Effector memory CD4-positive, alpha-beta T cell (primary cell): Measurements from ENCODE around the gene MOG.

ENCODE experiments used
- DNase-seq, 3 donors: peaks; one replicate each; pipeline ENCODE4 v3.0.0-alpha.2; 2020
- H3K27ac ChIP-seq: 2 replicates; pipeline ENCODE4 v1.7.0; 2013; ENCODE audit warnings: mild to moderate bottlenecking, low read length, moderate library complexity; ENCODE audit not compliant: insufficient read depth, poor library complexity, severe bottlenecking
- H3K27me3 ChIP-seq: replicated peaks from 2 replicates; pipeline ENCODE4 v1.7.0; 2013; ENCODE audit warnings: mild to moderate bottlenecking, low read length; ENCODE audit not compliant: insufficient read depth, control insufficient read depth, poor library complexity, severe bottlenecking
- H3K36me3 ChIP-seq: 2 replicates; pipeline ENCODE4 v1.7.0; 2013; ENCODE audit warnings: mild to moderate bottlenecking, low read length, moderate library complexity; ENCODE audit not compliant: control insufficient read depth, insufficient read depth
- H3K4me1 ChIP-seq: 2 replicates; pipeline ENCODE4 v1.7.0; 2013; ENCODE audit warnings: low read length, mild to moderate bottlenecking; ENCODE audit not compliant: control insufficient read depth, insufficient read depth, poor library complexity, severe bottlenecking
- H3K4me3 ChIP-seq: 2 replicates; pipeline ENCODE4 v1.7.0; 2013; ENCODE audit warnings: low read length, low read depth, mild to moderate bottlenecking; ENCODE audit not compliant: insufficient read depth, poor library complexity, severe bottlenecking
- H3K9me3 ChIP-seq: 2 replicates; pipeline ENCODE4 v1.7.0; 2013; ENCODE audit warnings: mild to moderate bottlenecking, low read length, moderate library complexity; ENCODE audit not compliant: control insufficient read depth

The MOG gene

DNA sequence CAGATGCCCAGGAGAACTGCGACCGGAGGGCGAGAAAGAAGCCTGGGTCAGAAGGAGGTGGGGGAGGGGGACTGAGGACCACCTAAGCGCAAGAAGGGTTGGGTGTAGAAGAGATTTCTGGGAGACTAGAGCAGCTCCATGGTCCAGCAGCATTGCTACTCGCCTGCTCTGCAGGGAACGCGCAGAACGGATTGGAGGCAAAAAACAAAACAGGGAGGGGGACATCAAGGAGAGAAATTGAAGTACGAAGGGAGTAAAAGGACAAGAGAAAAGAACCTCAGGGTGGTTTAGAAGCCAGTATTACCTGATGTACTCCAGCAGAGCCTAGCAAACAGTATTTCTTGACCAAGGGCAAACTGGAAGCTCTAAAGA lies 23.4 kb upstream of the MOG start:
- peaks cover 28% of the 10 kb centered on the region for H3K4me1 ChIP-seq
- H3K4me3 ChIP-seq, result peak overlapping the region; percentile 91
- H3K9me3 ChIP-seq, result no peaks in the 10 kb centered on the region
- H3K36me3 ChIP-seq, result no peaks in the 10 kb centered on the region
- no peak for DNase-seq
- no peaks in the 10 kb centered on the region for H3K27me3 ChIP-seq
- peak overlapping the region; percentile 75 for H3K27ac ChIP-seq

- Histone ChIP-seq H3K36me3 (no peaks in the 10 kb centered on the region), H3K27me3 (no peaks in the 10 kb centered on the region), H3K4me3 (no peak overlapping the region), H3K27ac (no peak overlapping the region), H3K4me1 (peaks cover 16% of the 10 kb centered on the region), H3K9me3 (no peaks in the 10 kb centered on the region)
- no peak for DNase-seq
Measured at GRCh38 chr6:29637247-29637646, 19.6 kb upstream of the MOG start.

GRCh38 chr6:29641430-29642148 lies 15.3 kb upstream of the MOG start:
- Histone ChIP-seq H3K27ac (peak overlapping the region; percentile 40), H3K27me3 (no peaks in the 10 kb centered on the region), H3K36me3 (no peaks in the 10 kb centered on the region), H3K9me3 (no peaks in the 10 kb centered on the region), H3K4me1 (peaks cover 9% of the 10 kb centered on the region), H3K4me3 (peak overlapping the region; percentile 13)
- DNase-seq, result peak in 1 of 3 donors; percentile 12

DNA sequence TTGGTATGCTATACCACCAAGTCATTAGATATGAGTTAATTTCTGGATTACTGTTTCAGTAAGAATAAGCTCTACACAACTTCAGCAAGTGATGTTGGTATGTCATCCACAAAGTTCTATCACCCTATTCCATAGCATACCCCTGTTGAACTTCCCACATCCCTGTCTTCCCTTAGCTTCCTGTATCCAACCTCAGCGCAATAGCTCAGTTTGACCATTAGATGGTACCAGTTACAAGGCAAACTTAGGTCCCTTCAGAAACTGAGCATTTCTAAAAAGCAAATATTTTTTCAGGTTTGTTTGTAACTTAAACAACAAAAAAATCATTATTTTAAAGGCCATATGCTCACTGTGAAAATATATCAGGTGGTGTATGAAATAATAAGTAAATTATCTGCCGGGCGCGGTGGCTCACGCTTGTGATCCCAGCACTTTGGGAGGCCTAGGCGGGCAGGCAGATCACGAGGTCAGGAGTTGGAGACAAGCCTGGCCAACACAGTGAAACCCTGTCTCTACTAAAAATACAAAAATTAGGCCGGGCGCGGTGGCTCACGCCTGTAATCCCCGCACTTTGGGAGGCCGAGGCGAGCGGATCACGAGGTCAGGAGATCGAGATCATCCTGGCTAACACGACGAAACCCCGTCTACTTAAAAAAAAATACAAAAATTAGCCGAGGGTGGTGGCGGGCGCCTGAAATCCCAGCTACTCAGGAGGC lies 8.8 kb upstream of the MOG start:
- Histone ChIP-seq H3K27ac (no peak overlapping the region), H3K4me3 (no peak overlapping the region), H3K4me1 (peaks cover 4% of the 10 kb centered on the region), H3K27me3 (no peaks in the 10 kb centered on the region), H3K9me3 (no peaks in the 10 kb centered on the region), H3K36me3 (no peaks in the 10 kb centered on the region)
- no peak for DNase-seq

- no peaks in the 10 kb centered on the region for H3K36me3 ChIP-seq
- H3K9me3 ChIP-seq, result no peaks in the 10 kb centered on the region
- peaks cover under 1% of the 10 kb centered on the region for H3K27me3 ChIP-seq
- peak overlapping the region; percentile 97 for H3K27ac ChIP-seq
- peak; percentile 94 to 98 (median 96) for DNase-seq
- H3K4me1 ChIP-seq, result peaks cover 4% of the 10 kb centered on the region
- H3K4me3 ChIP-seq, result peak overlapping the region; percentile 88
Measured at GRCh38 chr6:29649701-29650673, 6.9 kb upstream of the MOG start.

GRCh38 chr6:29651413-29652197 lies 5.3 kb upstream of the MOG start:
- H3K36me3 ChIP-seq, result no peaks in the 10 kb centered on the region
- no peaks in the 10 kb centered on the region for H3K9me3 ChIP-seq
- no peak overlapping the region for H3K27ac ChIP-seq
- peaks cover 4% of the 10 kb centered on the region for H3K4me1 ChIP-seq
- H3K27me3 ChIP-seq, result peaks cover 4% of the 10 kb centered on the region
- H3K4me3 ChIP-seq, result no peak overlapping the region
- no peak for DNase-seq

DNA sequence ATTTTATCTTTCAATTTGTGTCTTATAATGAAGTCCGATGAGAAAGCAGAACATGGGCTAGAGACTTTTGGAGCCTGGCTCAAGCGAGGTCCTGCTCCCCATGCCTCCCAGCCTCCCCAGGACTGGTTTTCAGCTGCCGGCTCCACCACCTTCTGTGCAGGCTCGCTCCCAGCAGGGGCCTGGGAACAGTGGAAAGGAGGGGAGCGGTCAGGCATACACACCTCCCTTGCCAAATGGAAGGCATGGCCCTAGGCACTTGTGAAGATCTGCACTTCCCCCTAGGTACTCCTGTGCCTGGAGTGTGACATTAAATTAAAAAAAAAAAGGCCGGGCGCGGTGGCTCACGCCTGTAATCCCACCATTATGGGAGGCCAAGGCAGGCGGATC lies 4.7 kb upstream of the MOG start:
- Histone ChIP-seq H3K4me1 (peaks cover 4% of the 10 kb centered on the region), H3K27me3 (peaks cover 4% of the 10 kb centered on the region), H3K27ac (no peak overlapping the region), H3K36me3 (no peaks in the 10 kb centered on the region), H3K9me3 (no peaks in the 10 kb centered on the region), H3K4me3 (no peak overlapping the region)
- DNase-seq, result no peak

DNA sequence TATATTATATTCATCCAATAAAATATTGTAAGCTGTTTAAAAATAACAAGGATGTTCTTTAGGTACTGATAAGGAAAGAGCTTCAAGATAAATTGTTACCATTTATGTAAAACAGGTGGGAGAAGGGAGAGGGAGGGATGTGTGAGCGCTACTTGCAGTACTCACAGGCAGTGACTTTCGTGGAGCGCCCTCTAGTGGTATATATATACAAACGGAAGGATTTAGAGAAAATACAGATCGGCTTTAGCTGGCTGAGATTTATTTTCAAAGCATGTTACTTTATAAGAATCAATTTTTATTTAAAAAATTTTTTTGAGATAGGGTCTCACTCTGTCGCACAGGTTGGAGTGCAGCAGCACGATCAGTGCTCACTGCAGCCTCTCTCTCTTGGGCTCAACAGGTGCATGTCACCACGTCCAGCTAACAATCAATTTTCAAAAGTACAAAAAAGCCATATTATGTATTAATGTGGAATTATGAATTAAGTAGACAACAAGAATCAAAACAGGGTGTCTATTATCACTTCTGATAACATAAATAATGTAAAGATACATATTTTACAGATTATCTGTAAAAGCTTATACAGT lies 3.3 kb upstream of the MOG start:
- no peak overlapping the region for H3K27ac ChIP-seq
- no peaks in the 10 kb centered on the region for H3K9me3 ChIP-seq
- DNase-seq, result peak in 1 of 3 donors; percentile 33
- peaks cover 4% of the 10 kb centered on the region for H3K27me3 ChIP-seq
- peaks cover 4% of the 10 kb centered on the region for H3K4me1 ChIP-seq
- H3K4me3 ChIP-seq, result no peak overlapping the region
- H3K36me3 ChIP-seq, result no peaks in the 10 kb centered on the region

DNA sequence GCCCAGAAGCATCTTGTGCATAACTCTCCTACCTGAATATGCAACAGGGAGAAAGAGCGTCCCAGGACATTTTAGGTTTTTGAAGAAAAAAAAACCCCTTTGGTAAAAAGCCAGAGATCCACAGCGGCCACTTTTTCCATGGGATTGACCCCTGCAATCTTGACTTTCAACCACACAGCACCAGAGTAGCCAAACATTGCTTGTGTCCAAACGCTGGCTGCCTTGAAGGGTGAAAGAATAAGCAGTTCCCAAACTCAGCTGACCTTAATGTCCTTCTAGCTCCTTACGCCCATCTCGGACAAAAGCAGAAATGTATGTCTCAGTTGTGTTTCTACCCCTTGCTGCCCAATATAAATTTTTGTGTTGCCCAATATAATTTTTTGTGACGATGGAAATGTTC lies 1.2 kb upstream of the MOG start:
- no peak overlapping the region for H3K27ac ChIP-seq
- no peaks in the 10 kb centered on the region for H3K4me1 ChIP-seq
- peaks cover 4% of the 10 kb centered on the region for H3K27me3 ChIP-seq
- no peak for DNase-seq
- H3K9me3 ChIP-seq, result no peaks in the 10 kb centered on the region
- H3K36me3 ChIP-seq, result no peaks in the 10 kb centered on the region
- H3K4me3 ChIP-seq, result no peak overlapping the region
